Stimulated activated naive CD8-positive, alpha-beta T cell treated with anti-CD3 and anti-CD28 coated beads, Interleukin-15, Interleukin-2, amounts not matched to agents 100 U/mL and 50 U/mL, for 24 hours (primary cell): ENCODE measurements around the gene SLC44A5.

Experiments used
- ATAC-seq: fragments of 150-1000 bp; cut with Tn5 transposase; one replicate; pipeline ENCODE4 v1.10.0; 2021
- DNase-seq: peaks from one replicate; pipeline ENCODE4 v3.0.0; 2021

SLC44A5 gene

DNA sequence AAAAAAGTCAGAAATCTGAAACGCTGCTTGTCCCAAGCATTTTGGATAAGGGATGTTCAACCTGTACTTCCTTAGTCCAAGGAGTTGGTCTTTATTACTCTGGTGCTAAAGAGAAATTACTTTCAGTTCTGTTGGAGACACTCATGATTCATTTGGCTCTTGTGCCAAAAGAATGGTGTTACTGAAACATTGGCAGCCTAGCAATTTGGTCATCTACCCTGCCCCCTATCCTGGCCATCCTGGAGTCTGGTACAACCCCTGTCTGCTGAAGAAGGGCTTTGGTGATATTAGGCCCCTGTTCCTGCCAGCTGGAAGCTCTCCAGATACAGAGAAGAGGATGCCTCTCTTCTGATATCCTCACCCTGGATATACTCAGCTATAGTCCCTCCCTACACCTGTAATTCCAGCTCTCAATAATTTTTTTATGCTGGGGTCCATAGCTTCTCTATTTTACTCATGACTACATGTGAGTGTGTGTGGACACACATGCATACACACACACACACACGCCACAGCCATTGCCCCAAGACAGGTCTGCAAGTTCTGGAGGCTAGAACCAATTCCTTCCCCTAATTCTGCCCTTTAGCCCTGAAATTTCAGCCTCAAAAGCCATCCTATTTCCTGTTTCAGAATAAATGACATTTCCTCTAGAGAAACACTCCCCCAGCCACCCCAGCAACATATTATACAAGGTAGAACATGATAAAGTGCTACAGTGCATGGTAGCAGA is 436.7 kb downstream of the SLC44A5 start:
- no peak for DNase-seq
- ATAC-seq = no peak

DNA sequence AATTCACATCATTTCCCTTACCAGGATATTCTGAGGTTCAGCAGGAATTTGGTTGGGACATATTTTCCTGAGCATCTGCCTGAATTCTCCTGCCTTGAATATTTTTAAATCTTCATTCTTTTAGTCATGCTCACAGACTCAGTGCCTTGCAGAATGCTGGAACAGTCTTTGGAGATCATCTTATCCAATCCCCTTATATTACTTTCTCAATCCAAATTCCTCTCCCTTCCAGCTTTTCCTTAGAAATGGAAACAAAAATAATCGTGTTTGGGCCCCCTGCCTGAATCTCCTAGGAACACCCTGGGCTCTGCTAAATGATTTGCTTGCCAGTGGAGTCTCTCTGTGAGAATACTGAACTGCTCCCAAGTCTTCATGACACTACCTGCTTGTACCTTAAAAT is 438.4 kb downstream of the SLC44A5 start:
- ATAC-seq = no peak
- no peak for DNase-seq

DNA sequence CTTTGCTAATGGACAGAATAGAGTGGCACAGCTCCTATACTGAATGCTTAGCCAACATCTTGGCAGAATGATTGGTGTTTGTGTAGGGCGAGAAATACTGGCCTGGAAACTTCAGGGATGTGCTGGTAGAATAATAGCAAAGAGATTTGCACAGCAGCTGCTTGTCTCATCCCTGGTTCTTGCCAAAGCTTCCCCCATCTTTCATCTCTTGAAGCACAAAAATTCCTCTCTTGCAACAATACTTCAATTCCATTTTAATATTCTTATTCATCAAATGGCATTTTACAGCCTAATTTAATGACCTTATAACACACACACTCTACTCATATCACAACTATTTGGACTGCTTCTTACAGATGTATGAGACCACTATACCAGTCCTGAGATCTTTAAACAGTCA is 439.0 kb downstream of the SLC44A5 start:
- no peak for ATAC-seq
- no peak for DNase-seq

DNA sequence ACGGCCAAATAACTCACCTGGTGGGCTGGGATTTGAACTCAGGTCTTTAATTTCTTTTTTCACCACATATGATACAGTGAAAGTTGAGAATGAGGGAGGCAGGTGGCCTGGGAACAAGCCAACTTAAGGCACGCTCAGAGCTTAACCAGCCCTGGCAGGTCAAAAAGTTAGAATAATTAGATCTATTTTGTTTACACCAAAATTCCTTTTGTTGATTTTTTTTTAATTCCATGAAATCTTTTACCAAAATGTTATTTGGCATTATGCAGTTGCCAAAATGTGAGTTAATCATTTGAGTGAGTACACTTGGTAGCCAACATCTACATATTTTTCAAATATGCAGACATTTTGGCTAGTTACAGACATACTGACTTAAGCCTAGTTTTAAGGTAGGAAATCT is 439.9 kb downstream of the SLC44A5 start:
- DNase-seq = no peak
- ATAC-seq = no peak

DNA sequence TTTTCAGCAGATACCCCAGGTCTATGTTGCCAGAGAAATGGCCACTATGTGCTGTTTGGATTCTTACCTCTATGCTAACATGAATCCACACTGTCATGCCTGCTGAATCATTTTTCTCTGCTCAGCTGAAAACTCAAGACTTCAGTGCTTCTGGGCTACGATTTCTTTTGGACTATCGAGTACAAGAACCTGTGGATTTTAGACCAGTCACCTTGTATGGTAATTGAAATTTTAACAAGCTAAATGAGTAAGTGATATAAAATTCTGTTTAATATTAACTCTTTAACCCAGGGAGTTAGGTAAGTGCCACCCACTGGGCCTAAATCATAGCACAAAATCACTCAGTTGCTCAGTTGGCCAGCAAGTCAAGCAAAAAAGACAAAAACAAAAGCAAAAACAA is 440.9 kb downstream of the SLC44A5 start:
- ATAC-seq (no peak), DNase-seq (no peak)

DNA sequence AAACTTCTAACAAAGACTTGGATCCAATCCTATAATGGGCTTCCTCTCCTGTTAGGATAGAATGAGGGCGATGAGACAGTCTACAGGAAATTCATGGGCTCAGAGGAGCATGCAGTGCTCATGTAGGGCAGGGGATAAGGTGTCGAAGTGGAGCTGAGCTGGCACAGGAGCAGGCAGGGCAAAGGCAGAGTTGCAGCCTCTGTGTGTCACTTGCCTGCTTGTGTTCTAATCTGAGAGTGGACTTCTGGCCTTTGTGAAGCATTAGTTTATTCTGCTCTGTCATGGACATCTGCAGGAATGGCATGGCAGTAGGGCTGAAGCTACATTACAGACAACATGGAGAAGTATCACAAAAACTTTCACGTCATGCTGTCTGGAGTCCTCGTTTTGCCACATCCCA is 444.1 kb downstream of the SLC44A5 start:
- ATAC-seq = no peak
- DNase-seq = no peak

DNA sequence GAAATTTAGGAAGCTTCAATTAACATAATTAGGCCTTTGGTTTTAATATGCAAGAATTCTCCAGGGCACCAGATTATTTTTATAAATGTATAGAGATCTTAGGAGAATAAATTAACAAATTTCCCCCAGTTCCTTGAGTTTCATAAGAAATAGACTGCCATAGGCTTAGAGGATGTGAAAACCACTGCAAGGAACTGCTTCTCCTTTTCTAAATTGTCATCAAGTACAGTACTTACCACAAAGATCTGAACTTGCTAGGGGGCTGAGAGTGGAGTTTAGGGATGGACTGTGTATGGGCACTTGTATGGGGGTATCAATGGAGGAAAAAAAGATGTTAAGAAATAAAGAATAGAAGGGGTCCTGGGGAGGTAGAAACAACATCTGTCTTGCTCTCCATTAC is 445.6 kb downstream of the SLC44A5 start:
- DNase-seq (no peak), ATAC-seq (no peak)

DNA sequence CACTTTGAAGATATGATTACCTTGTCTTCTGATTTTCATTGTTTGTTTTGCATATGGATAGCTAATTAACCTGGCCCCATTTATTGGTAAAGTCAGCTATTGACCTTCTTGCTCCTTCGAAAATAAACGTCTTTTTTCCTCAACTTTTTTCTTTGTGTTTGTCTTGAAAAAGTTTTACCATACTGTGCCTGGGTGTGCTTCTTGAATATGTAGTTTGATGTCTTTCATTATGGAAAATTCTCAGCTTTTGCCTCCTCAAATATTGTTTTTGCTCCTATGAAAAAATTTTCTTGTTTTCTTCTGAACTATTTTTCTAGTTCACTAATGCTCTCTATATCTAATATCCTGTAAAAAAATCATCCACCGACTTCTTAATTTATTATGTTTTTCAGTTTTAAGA is 451.8 kb downstream of the SLC44A5 start:
- DNase-seq = no peak
- no peak for ATAC-seq
